ENCODE results near the gene COG5. TPM values are rescaled to one million over a fixed set of nuclear protein-coding genes. Genes with fewer than 3 reads are reported as not detected.

The COG5 gene
- total and polyA plus RNA-seq, 2 experiments from 2014 or later: 15.4 to 36.5 TPM

- DNase-seq (ENCODE audit: low spot score): no peak
- Histone ChIP-seq H4K20me1 (replicated peaks; ENCODE audit: insufficient read depth) (no peaks in the 10 kb centered on the region; the same call in 1 of the 2 replicates), H3K4me2 (no peak overlapping the region), H3K27ac (ENCODE audit: low read depth) (no peak overlapping the region), H3K79me2 (replicated peaks; ENCODE audit: insufficient read depth) (peaks cover 27% of the 10 kb centered on the region), H3K4me1 (ENCODE audit: insufficient read depth) (no peaks in the 10 kb centered on the region), H2AFZ (no peak overlapping the region), H3K36me3 (ENCODE audit: insufficient read depth) (peaks cover 18% of the 10 kb centered on the region), H3K27me3 (ENCODE audit: insufficient read depth) (no peaks in the 10 kb centered on the region), H3K4me3 (no peak overlapping the region), H3K9me2 (ENCODE audit: insufficient read depth) (no peaks in the 10 kb centered on the region), H3F3A (replicated peaks; ENCODE audit: low read depth) (no peaks in the 10 kb centered on the region)
- no peak for TF ChIP-seq NANOG (IDR thresholded peaks at IDR 0.05; ENCODE audit: borderline replicate concordance)
- no peak for TF ChIP-seq JUNB (IDR thresholded peaks at IDR 0.05; ENCODE audit: unreplicated experiment)
- no peak for TF ChIP-seq STAT1 (IDR thresholded peaks at IDR 0.05; ENCODE audit: unreplicated experiment)
- TF ChIP-seq CTCF (conservative IDR thresholded peaks at IDR 0.05; ENCODE audit: low read depth in 2 of 2): no peak
- TF ChIP-seq EZH2 (IDR thresholded peaks at IDR 0.05; ENCODE audit: low read depth, unreplicated experiment): no peak
- TF ChIP-seq ZNF462 (CRISPR knock-in tag; IDR thresholded peaks at IDR 0.05): no peak
- no peak for TF ChIP-seq ZNF331 (CRISPR knock-in tag; IDR thresholded peaks at IDR 0.05; ENCODE audit: low read depth)
- TF ChIP-seq EZH2phosphoT487 (IDR thresholded peaks at IDR 0.05; ENCODE audit: unreplicated experiment): no peak
- Mint-ChIP-seq H3K36me3 (ENCODE audit: low read depth) (peaks cover 26% of the 10 kb centered on the region), H3K9me3 (no peaks in the 10 kb centered on the region), H3K4me3 (no peak overlapping the region), H3K27me3 (ENCODE audit: insufficient read depth, low read depth, poor library complexity) (no peaks in the 10 kb centered on the region), H3K4me1 (no peaks in the 10 kb centered on the region; the same call in 2 of the 3 replicates), H3K27ac (no peak overlapping the region)
- no peak for ATAC-seq
Observed at GRCh38 chr7:107181172-107181571, 382.5 kb downstream of the COG5 start.
